IMR-90 (cell line): Measurements from ENCODE around the gene KLRC3. TPM values are rescaled to one million over a fixed set of nuclear protein-coding genes. Genes with fewer than 3 reads are reported as not detected.

Source experiments
- ATAC-seq: fragments of 200-7000 bp; cut with Tn5 transposase; 2 replicates; pipeline ENCODE4 v1.9.1; 2020; ENCODE audit warnings: low read depth, mild to moderate bottlenecking, moderate library complexity
- BruUV-seq: library from RNA; stranded (reverse); fragments of 400-500 nt; replicated peaks from 2 replicates; lab custom pipeline; 2021; lab: Mats Ljungman, UMichigan
- CTCF ChIA-PET: fragments of 300-600 bp; formaldehyde crosslinking; extraction: SDS; loops from one replicate; lab custom pipeline; 2021; ENCODE audit warnings: antibody characterized with exemption; lab: Yijun Ruan, JAX
- POLR2A ChIA-PET: fragments of 300-600 bp; sonication (Branson Sonifier 250); formaldehyde crosslinking; loops from one replicate; lab custom pipeline; 2022; ENCODE audit warnings: antibody characterized with exemption; ENCODE audit not compliant: unreplicated experiment; lab: Charles Lee
- DNase-seq: peaks from one replicate; pipeline ENCODE4 v3.0.0; 2013
- H2AFZ ChIP-seq: replicated peaks from 2 replicates; pipeline ENCODE3; 2013; ENCODE audit warnings: low read length, mild to moderate bottlenecking; ENCODE audit not compliant: poor library complexity
- H2AK5ac ChIP-seq: 2 replicates; pipeline ENCODE4 v1.6.1; 2013; ENCODE audit warnings: low read depth, low read length, inconsistent platforms
- H2AK9ac ChIP-seq: replicated peaks from 2 replicates; pipeline ENCODE3; 2013; ENCODE audit warnings: mild to moderate bottlenecking, low read depth, low read length, moderate library complexity; ENCODE audit not compliant: poor library complexity
- H2BK120ac ChIP-seq: 2 replicates; pipeline ENCODE4 v1.6.1; 2013; ENCODE audit warnings: low read depth, low read length, inconsistent platforms
- H2BK15ac ChIP-seq: 3 replicates; pipeline ENCODE4 v1.6.1; 2013; ENCODE audit warnings: low read depth, low read length, inconsistent platforms
- H2BK20ac ChIP-seq: 2 replicates; pipeline ENCODE4 v1.6.1; 2013; ENCODE audit warnings: low read depth, mild to moderate bottlenecking, inconsistent platforms, low read length, moderate library complexity
- H2BK5ac ChIP-seq: 2 replicates; pipeline ENCODE4 v1.6.1; 2013; ENCODE audit warnings: mild to moderate bottlenecking, low read depth, low read length, inconsistent platforms; ENCODE audit not compliant: poor library complexity, severe bottlenecking
- H3K14ac ChIP-seq: replicated peaks from 2 replicates; pipeline ENCODE4 v1.6.1; 2013; ENCODE audit warnings: low read depth, low read length, inconsistent platforms
- H3K18ac ChIP-seq: 2 replicates; pipeline ENCODE4 v1.6.1; 2013; ENCODE audit warnings: low read depth, low read length, control low read depth
- H3K23ac ChIP-seq: 2 replicates; pipeline ENCODE4 v1.6.1; 2013; ENCODE audit warnings: low read depth, low read length, inconsistent platforms
- H3K27ac ChIP-seq: 2 replicates; pipeline ENCODE4 v1.5.1; 2013; ENCODE audit warnings: mild to moderate bottlenecking, control low read depth, low read length; ENCODE audit not compliant: insufficient read depth
- H3K27me3 ChIP-seq: 2 replicates; pipeline ENCODE4 v1.6.1; 2013; ENCODE audit warnings: low read length; ENCODE audit not compliant: control insufficient read depth, insufficient read depth
- H3K36me3 ChIP-seq: 2 replicates; pipeline ENCODE4 v1.6.1; 2013; ENCODE audit warnings: low read length, mixed read lengths; ENCODE audit not compliant: control insufficient read depth, insufficient read depth
- H3K4ac ChIP-seq: 2 replicates; pipeline ENCODE4 v1.6.1; 2013; ENCODE audit warnings: low read depth, low read length, inconsistent platforms
- H3K4me1 ChIP-seq: 2 replicates; pipeline ENCODE4 v1.6.1; 2013; ENCODE audit warnings: low read length, mixed read lengths; ENCODE audit not compliant: control insufficient read depth, insufficient read depth
- H3K4me2 ChIP-seq: 2 replicates; pipeline ENCODE4 v1.6.1; 2013; ENCODE audit warnings: low read depth, mild to moderate bottlenecking, control low read depth, low read length, moderate library complexity
- H3K4me3 ChIP-seq: 2 replicates; pipeline ENCODE4 v1.5.1; 2013; ENCODE audit warnings: low read depth, mild to moderate bottlenecking, control low read depth, low read length, moderate library complexity; ENCODE audit not compliant: insufficient read depth
- H3K56ac ChIP-seq: 2 replicates; pipeline ENCODE4 v1.6.1; 2013; ENCODE audit warnings: low read length, inconsistent platforms; ENCODE audit not compliant: insufficient read depth; ENCODE audit errors: extremely low read depth
- H3K79me1 ChIP-seq, 2 experiments: 2 replicates each; pipeline ENCODE4 v1.6.1; 2013; ENCODE audit warnings: low read length in 2 of 2, inconsistent platforms in 1 of 2, low read depth in 1 of 2
- H3K9ac ChIP-seq: 2 replicates; pipeline ENCODE4 v1.6.1; 2013; ENCODE audit warnings: low read depth, low read length, control low read depth
- H3K9me1 ChIP-seq: 2 replicates; pipeline ENCODE4 v1.6.1; 2013; ENCODE audit warnings: low read length, inconsistent platforms; ENCODE audit not compliant: insufficient read depth
- H3K9me3 ChIP-seq: 2 replicates; pipeline ENCODE4 v1.6.1; 2013; ENCODE audit warnings: low read length; ENCODE audit not compliant: control insufficient read depth, insufficient read depth
- H4K20me1 ChIP-seq: 2 replicates; pipeline ENCODE4 v1.6.1; 2013; ENCODE audit warnings: low read length, inconsistent platforms; ENCODE audit not compliant: insufficient read depth
- H4K5ac ChIP-seq: 2 replicates; pipeline ENCODE4 v1.6.1; 2013; ENCODE audit warnings: mild to moderate bottlenecking, low read depth, low read length, control low read depth
- H4K8ac ChIP-seq, 2 experiments: 2 replicates each; pipeline ENCODE4 v1.6.1; 2013; ENCODE audit warnings: low read depth in 2 of 2, low read length in 2 of 2, control low read depth in 1 of 2, inconsistent platforms in 1 of 2
- H4K91ac ChIP-seq: 2 replicates; pipeline ENCODE4 v1.6.1; 2013; ENCODE audit warnings: low read depth, low read length, inconsistent platforms; ENCODE audit not compliant: insufficient read depth
- BHLHE40 ChIP-seq: fragments of 150-350 bp; IDR thresholded peaks from 2 replicates; pipeline ENCODE4 v1.6.1; 2016; ENCODE audit warnings: mild to moderate bottlenecking, low read depth, low read length
- CTCF ChIP-seq: conservative IDR thresholded peaks from 2 replicates; pipeline ENCODE4 v1.5.1; 2012; ENCODE audit warnings: mild to moderate bottlenecking, low read depth, low read length, improper control_type of control experiment
- MAZ ChIP-seq: IDR thresholded peaks from 2 replicates; pipeline ENCODE4 v1.6.1; 2012; ENCODE audit warnings: low read depth, mild to moderate bottlenecking, low read length, improper control_type of control experiment, moderate library complexity, borderline replicate concordance
- NFE2L2 ChIP-seq: fragments of 150-350 bp; IDR thresholded peaks from 2 replicates; pipeline ENCODE4 v1.6.1; 2016; ENCODE audit warnings: low read depth, mild to moderate bottlenecking, low read length
- POLR2A ChIP-seq: IDR thresholded peaks from 2 replicates; pipeline ENCODE4 v1.6.1; 2012; ENCODE audit warnings: mild to moderate bottlenecking, low read depth, low read length
- RAD21 ChIP-seq: IDR thresholded peaks from 2 replicates; pipeline ENCODE4 v1.6.1; 2012; ENCODE audit warnings: low read length, improper control_type of control experiment
- USF2 ChIP-seq: fragments of 150-350 bp; IDR thresholded peaks from 2 replicates; pipeline ENCODE4 v1.6.1; 2017; ENCODE audit warnings: mild to moderate bottlenecking, antibody characterized with exemption, low read length, low read depth
- WGBS, 2 experiments: methylation state at CpG; one replicate each; pipeline versions ENCODE4 v1.1.5 to v1.1.7; 2013; ENCODE audit warnings: missing lambda C conversion rate in 2 of 2; ENCODE audit not compliant: insufficient read length in 1 of 2; ENCODE audit errors: extremely low coverage in 2 of 2; 5-methylcytosine and 5-hydroxymethylcytosine counted together
- dilution Hi-C: fragments of 300-500 bp; cut with HindIII; formaldehyde crosslinking; loops from one replicate; pipeline ENCODE4 v1.14.3; 2018; ENCODE audit warnings: low sequenced_read_pairs; ENCODE audit not compliant: unreplicated experiment
- in situ Hi-C: fragments of 300-500 bp; cut with MboI; formaldehyde crosslinking; loops from 3 replicates; pipeline ENCODE4 v1.14.3; 2019; ENCODE audit warnings: low sequenced_read_pairs, inconsistent platforms, mixed read lengths
- intact Hi-C: fragments of 100-400 bp; cut with micrococcal nuclease; formaldehyde crosslinking; loops from 2 replicates; pipeline ENCODE4 v1.10.0; 2022
- polyA plus RNA-seq, 3 experiments: library from polyadenylated mRNA; depleted of rRNA; stranded (reverse); fragments of >200 nt; gene quantifications; 2 replicates each; pipeline ENCODE4 v1.2.3, GENCODE V29; 2012; ENCODE audit warnings: low replicate concordance in 1 of 3
- total RNA-seq: library from RNA; depleted of rRNA; stranded (reverse); fragments of >200 nt; gene quantifications from 2 replicates; pipeline ENCODE4 v1.2.3, GENCODE V29; 2012

Gene KLRC3
- total and polyA plus RNA-seq, 2 of the 4 experiments (the other 2 are of a cell fraction), result not detected

GRCh38 chr12:10398168-10398567 lies 22.2 kb downstream of the KLRC3 start:
- Histone ChIP-seq H2AK5ac (no peak overlapping the region), H2BK5ac (no peak overlapping the region), H3K18ac (no peak overlapping the region), H4K91ac (no peak overlapping the region), H4K8ac (no peak overlapping the region), H3K36me3 (no peaks in the 10 kb centered on the region), H2BK15ac (no peak overlapping the region), H3K23ac (no peak overlapping the region), H3K9me1 (no peaks in the 10 kb centered on the region), H3K27ac (no peak overlapping the region), H4K20me1 (no peaks in the 10 kb centered on the region), H3K9ac (no peak overlapping the region), H2BK20ac (no peak overlapping the region), H3K4me1 (no peaks in the 10 kb centered on the region), H3K4ac (no peak overlapping the region), H3K27me3 (no peaks in the 10 kb centered on the region; the same call in 1 of the 2 replicates), H3K9me3 (no peaks in the 10 kb centered on the region), H3K56ac (no peak overlapping the region), H3K4me2 (no peak overlapping the region), H3K4me3 (no peak overlapping the region), H2BK120ac (no peak overlapping the region), H3K79me1 (no peaks in the 10 kb centered on the region), H3K14ac (no peak overlapping the region), H2AK9ac (no peak overlapping the region), H2AFZ (no peak overlapping the region), H4K5ac (no peak overlapping the region)
- ATAC-seq, result no peak
- no peak for TF ChIP-seq MAZ
- TF ChIP-seq NFE2L2, result no peak
- TF ChIP-seq RAD21, result no peak
- no peak for TF ChIP-seq BHLHE40
- no peak for TF ChIP-seq CTCF
- no peak for TF ChIP-seq POLR2A
- no peak for TF ChIP-seq USF2
- CTCF ChIA-PET, result interaction anchor here (0.7 kb wide), 1 partner anchor 31 kb away, joined by 3 read pairs; no protein-coding TSS in a partner anchor
- in situ Hi-C loops (no loop called here), intact Hi-C loops (no loop called here), dilution Hi-C loops (no loop called here)
- no peak for DNase-seq
- WGBS, 2 experiments, result no CpG with 5 or more reads among the region's 2 CpGs
- no TSS peak for BruUV-seq
- POLR2A ChIA-PET, result no interaction called here
